ENCODE measurements around the gene ZNF784.

- TF ChIP-seq CTCF (IDR thresholded peaks at IDR 0.05; ENCODE audit: extremely low read depth in 1 of 2, insufficient read depth in 1 of 2, low read depth in 1 of 2, low read length in 2 of 2), result no peak
- no peak for TF ChIP-seq GATA2 (IDR thresholded peaks at IDR 0.05; ENCODE audit: insufficient read depth, insufficient read length, low read depth, low read length)
- TF ChIP-seq POLR2A (IDR thresholded peaks at IDR 0.05; ENCODE audit: low read depth, low read length), result no peak
- no peak for TF ChIP-seq EZH2 (IDR thresholded peaks at IDR 0.05; ENCODE audit: borderline replicate concordance, low read depth, low read length, severe bottlenecking)
- no peak for TF ChIP-seq POLR2AphosphoS5 (IDR thresholded peaks at IDR 0.05; ENCODE audit: insufficient read depth, low read depth, low read length)
- TF ChIP-seq MYC (IDR thresholded peaks at IDR 0.05; ENCODE audit: low read depth, low read length), result no peak
Measured at GRCh38 chr19:55667006-55667381, 42.6 kb upstream of the ZNF784 start.

Data from endothelial cell of umbilical vein (primary cell).